NCI-H82 (cell line): ENCODE measurements around the gene LCT.

ENCODE experiments used
- DNase-seq: peaks from one replicate; lab custom pipeline; 2025; lab: John Stamatoyannopoulos, UW

Gene LCT

GRCh38 chr2:135742325-135742757 is 94.6 kb downstream of the LCT start:
- peak; percentile 71 for DNase-seq

DNA sequence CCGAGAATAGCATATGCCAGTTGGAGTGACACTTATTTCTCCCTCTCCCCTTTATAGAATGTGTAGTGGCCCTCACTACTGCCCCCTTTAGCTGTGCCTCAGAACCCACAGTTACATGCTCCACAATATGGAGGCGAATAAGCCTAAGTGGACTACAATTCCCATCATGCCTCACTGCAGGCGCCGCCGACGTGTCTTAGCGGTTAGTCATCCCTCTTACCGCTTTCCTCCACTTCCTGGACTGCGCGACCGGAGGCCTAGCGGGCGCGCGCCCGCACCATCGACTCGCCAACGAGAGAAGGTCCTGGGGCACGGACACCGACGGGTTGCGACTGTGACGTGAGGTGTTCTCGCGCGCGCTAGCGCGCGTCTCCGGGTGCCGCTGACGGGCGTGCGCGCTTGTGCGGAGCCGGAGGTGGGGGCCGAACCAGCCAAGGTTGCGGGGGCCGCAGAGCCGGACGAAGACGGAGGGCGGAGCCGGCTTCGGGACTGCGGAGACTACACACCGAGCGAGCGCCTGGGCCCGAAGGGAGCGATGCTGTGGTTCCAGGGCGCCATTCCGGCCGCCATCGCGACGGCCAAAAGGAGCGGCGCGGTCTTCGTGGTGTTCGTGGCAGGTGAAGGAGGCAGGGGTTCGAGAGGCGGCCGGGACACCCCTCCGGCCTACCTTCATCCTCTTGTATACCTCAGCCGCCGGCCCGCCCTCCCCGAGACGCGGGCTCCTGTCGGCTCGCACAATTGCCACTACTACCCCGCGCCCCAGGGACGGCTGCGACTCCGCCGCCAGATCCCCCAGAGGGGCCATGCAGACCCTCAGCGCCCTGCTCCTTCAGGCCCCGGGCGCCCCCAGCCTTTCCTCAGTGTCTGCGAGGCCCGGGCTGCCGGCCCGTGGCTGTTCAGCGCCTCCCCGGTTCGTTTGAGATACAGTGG is 95.3 kb downstream of the LCT start, which contains the start of gene UBXN4:
UBXN4 (plus strand) TSS at position 461 of the 930 bp plus-strand sequence; CDS start at position 536, 75 bp downstream.
- DNase-seq: peak; percentile 100

DNA sequence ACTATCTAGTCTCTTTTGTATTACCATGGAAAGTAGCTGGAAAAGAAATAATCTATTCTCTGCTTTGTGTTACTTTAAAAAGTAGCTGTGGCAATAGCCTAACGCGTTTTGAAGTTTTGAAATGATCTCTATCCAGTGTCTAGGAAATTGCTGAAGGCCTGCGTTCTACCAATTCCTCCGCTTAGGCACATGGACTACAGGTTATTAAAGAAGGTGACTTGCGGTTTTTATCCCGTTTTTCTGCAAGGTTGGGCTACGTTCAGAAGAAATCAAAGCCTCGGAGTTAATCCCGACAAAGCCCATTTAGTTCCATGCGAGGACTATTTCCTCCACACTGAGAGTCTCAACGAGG is 96.0 kb downstream of the LCT start:
- DNase-seq: no peak

DNA sequence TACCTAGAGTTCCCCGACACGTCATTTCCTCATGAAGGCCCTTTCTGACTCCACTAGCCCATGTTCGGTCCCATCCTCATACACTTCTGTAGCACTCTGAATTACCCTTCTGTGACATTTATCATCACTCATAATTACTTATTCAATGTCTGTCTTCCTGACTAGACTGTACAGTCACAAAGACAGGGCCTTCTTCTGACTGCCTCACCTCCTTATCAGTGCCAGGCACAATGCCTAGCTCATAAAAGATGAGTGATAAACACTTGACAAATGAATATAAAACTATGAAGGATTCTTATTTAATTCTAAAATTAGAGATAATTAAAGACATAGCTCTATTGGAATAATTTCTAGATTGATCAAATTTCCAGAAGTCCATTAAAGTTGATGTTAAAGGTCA is 96.8 kb downstream of the LCT start:
- DNase-seq: no peak
